K562 (cell line): ENCODE results near the gene MEAF6. TPM values are rescaled to one million over a fixed set of nuclear protein-coding genes. Genes with fewer than 3 reads are reported as not detected.

Experiments used
- CAMTA2 ChIP-seq: fragments of 250-450 bp; sonication (Bioruptor Pico); conservative IDR thresholded peaks from 2 replicates; pipeline ENCODE4 v1.5.1; 2022
- EGR1 ChIP-seq: fragments of 450-650 bp; conservative IDR thresholded peaks from 2 replicates; pipeline ENCODE4 v1.6.1; 2017; ENCODE audit warnings: mild to moderate bottlenecking
- GTF2E2 ChIP-seq: fragments of 200-800 bp; sonication (Bioruptor generic); IDR thresholded peaks from 2 replicates; pipeline ENCODE4 v1.6.1; 2016; ENCODE audit warnings: missing genetic modification characterization, missing compliant biosample characterization
- KAT7 ChIP-seq: sonication (generic); formaldehyde crosslinking; IDR thresholded peaks from 2 replicates; pipeline ENCODE4 v1.8.0; 2022; ENCODE audit warnings: missing genetic modification reagents, mild to moderate bottlenecking, borderline replicate concordance
- KAT8 ChIP-seq: fragments of 450-650 bp; IDR thresholded peaks from 2 replicates; pipeline ENCODE4 v1.6.1; 2016; ENCODE audit warnings: low read depth, mild to moderate bottlenecking
- LCOR ChIP-seq: sonication (generic); formaldehyde crosslinking; IDR thresholded peaks from 2 replicates; pipeline ENCODE4 v1.8.0; 2022; ENCODE audit warnings: mild to moderate bottlenecking, missing genetic modification reagents
- MBD2 ChIP-seq: sonication (generic); IDR thresholded peaks from 2 replicates; pipeline ENCODE4 v1.6.1; 2016; ENCODE audit warnings: low read depth, borderline replicate concordance
- MXI1 ChIP-seq: IDR thresholded peaks from 2 replicates; pipeline ENCODE4 v1.6.1; 2011; ENCODE audit warnings: low read depth, mild to moderate bottlenecking, improper control_type of control experiment, low read length
- POLR2H ChIP-seq: IDR thresholded peaks from 2 replicates; pipeline ENCODE4 v1.6.1; 2016; ENCODE audit warnings: missing genetic modification characterization, low read depth, mild to moderate bottlenecking, control low read depth, missing compliant biosample characterization, moderate library complexity
- RBM14 ChIP-seq: fragments of 200-400 bp; formaldehyde crosslinking; IDR thresholded peaks from 2 replicates; pipeline ENCODE4 v1.6.1; 2018; ENCODE audit warnings: low read depth, mild to moderate bottlenecking, low read length, moderate library complexity, borderline replicate concordance; ENCODE audit not compliant: insufficient read depth
- RFX1 ChIP-seq: fragments of 450-650 bp; IDR thresholded peaks from 2 replicates; pipeline ENCODE4 v1.6.1; 2016; ENCODE audit warnings: mild to moderate bottlenecking, moderate library complexity
- SMAD2 ChIP-seq: fragments of 150-350 bp; IDR thresholded peaks from 2 replicates; pipeline ENCODE4 v1.6.1; 2014; ENCODE audit warnings: low read depth, mild to moderate bottlenecking, low read length
- ZC3H4 ChIP-seq: sonication (generic); formaldehyde crosslinking; IDR thresholded peaks from 2 replicates; pipeline ENCODE4 v1.9.0; 2021; ENCODE audit warnings: missing genetic modification reagents, borderline replicate concordance
- ZNF24 ChIP-seq: fragments of 450-650 bp; IDR thresholded peaks from 2 replicates; pipeline ENCODE4 v1.6.1; 2016
- ZNF511 ChIP-seq: sonication (generic); formaldehyde crosslinking; IDR thresholded peaks from 2 replicates; pipeline ENCODE4 v1.8.0; 2022; ENCODE audit warnings: mild to moderate bottlenecking, missing genetic modification reagents
- polyA plus RNA-seq, 8 experiments: library from polyadenylated mRNA; depleted of rRNA in 4 of 8; stranded (reverse) in 5 of 8; unstranded in 3 of 8; fragments of >200 nt; fragmentation: Nextera tagmentation in 2 of 8; fragmentation: Illumina TruSeq in 1 of 8; extraction: Ambion mirVana in 2 of 8; extraction: Trizol in 1 of 8; gene quantifications; 2 replicates each; pipeline versions ENCODE4 v1.2.1 to v1.2.3, GENCODE V29; 2011 to 2014; ENCODE audit warnings: inconsistent platforms in 1 of 8, missing spikeins in 1 of 8
- total RNA-seq, 7 experiments: library from RNA; depleted of rRNA in 6 of 7; stranded (reverse); fragments of >200 nt in 6 of 7; fragmentation: Illumina TruSeq in 2 of 7; extraction: Trizol in 2 of 7; gene quantifications; 2 replicates each; pipeline versions ENCODE4 v1.2.1 to v1.2.3, GENCODE V29; 2011 to 2021; ENCODE audit warnings: low replicate concordance in 1 of 7
- TF ChIP-seq, protein P1 (sequence below): sonication (generic); formaldehyde crosslinking; IDR thresholded peaks from 2 replicates; pipeline ENCODE4 v1.8.0; 2022; ENCODE audit warnings: mild to moderate bottlenecking, missing genetic modification reagents, borderline replicate concordance
- TF ChIP-seq, protein P2 (sequence below): sonication (generic); formaldehyde crosslinking; IDR thresholded peaks from 2 replicates; pipeline ENCODE4 v1.8.1; 2022; ENCODE audit warnings: missing genetic modification reagents
- TF ChIP-seq, protein P3 (sequence below): fragments of 450-650 bp; IDR thresholded peaks from 2 replicates; pipeline ENCODE4 v1.6.1; 2016; ENCODE audit warnings: borderline replicate concordance
- TF ChIP-seq, protein P4 (sequence below): fragments of 450-650 bp; conservative IDR thresholded peaks from 2 replicates; pipeline ENCODE4 v1.6.1; 2016; ENCODE audit warnings: missing genetic modification characterization, low read depth, mild to moderate bottlenecking, control low read depth, missing compliant biosample characterization

Gene MEAF6
- total and polyA plus RNA-seq, 9 of the 15 experiments (the other 6 are each of a cell fraction or from before 2014, with no cell fraction given) = 55.0 to 151 (median 92.3) TPM

- TF ChIP-seq MBD2 (no peak; the same call in 1 of the 2 replicates), KAT7 (no peak), CAMTA2 (no peak), POLR2H (tag) (peak; percentile 56; the same call in 1 of the 2 replicates), ZNF511 (CRISPR knock-in tag) (peak; percentile 23; the same call in 1 of the 2 replicates), SMAD2 (no peak), LCOR (CRISPR knock-in tag) (no peak), EGR1 (no peak), ZC3H4 (CRISPR knock-in tag) (no peak), KAT8 (no peak), MXI1 (no peak), ZNF24 (peak; percentile 62), GTF2E2 (peak; percentile 92), RFX1 (no peak), RBM14 (no peak)
- TF ChIP-seq, protein P1, sequence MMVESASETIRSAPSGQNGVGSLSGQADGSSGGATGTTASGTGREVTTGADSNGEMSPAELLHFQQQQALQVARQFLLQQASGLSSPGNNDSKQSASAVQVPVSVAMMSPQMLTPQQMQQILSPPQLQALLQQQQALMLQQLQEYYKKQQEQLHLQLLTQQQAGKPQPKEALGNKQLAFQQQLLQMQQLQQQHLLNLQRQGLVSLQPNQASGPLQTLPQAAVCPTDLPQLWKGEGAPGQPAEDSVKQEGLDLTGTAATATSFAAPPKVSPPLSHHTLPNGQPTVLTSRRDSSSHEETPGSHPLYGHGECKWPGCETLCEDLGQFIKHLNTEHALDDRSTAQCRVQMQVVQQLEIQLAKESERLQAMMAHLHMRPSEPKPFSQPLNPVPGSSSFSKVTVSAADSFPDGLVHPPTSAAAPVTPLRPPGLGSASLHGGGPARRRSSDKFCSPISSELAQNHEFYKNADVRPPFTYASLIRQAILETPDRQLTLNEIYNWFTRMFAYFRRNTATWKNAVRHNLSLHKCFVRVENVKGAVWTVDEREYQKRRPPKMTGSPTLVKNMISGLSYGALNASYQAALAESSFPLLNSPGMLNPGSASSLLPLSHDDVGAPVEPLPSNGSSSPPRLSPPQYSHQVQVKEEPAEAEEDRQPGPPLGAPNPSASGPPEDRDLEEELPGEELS (CRISPR knock-in tag) = no peak
- TF ChIP-seq, protein P2, sequence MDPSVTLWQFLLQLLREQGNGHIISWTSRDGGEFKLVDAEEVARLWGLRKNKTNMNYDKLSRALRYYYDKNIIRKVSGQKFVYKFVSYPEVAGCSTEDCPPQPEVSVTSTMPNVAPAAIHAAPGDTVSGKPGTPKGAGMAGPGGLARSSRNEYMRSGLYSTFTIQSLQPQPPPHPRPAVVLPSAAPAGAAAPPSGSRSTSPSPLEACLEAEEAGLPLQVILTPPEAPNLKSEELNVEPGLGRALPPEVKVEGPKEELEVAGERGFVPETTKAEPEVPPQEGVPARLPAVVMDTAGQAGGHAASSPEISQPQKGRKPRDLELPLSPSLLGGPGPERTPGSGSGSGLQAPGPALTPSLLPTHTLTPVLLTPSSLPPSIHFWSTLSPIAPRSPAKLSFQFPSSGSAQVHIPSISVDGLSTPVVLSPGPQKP (CRISPR knock-in tag) = no peak
- TF ChIP-seq, protein P3, sequence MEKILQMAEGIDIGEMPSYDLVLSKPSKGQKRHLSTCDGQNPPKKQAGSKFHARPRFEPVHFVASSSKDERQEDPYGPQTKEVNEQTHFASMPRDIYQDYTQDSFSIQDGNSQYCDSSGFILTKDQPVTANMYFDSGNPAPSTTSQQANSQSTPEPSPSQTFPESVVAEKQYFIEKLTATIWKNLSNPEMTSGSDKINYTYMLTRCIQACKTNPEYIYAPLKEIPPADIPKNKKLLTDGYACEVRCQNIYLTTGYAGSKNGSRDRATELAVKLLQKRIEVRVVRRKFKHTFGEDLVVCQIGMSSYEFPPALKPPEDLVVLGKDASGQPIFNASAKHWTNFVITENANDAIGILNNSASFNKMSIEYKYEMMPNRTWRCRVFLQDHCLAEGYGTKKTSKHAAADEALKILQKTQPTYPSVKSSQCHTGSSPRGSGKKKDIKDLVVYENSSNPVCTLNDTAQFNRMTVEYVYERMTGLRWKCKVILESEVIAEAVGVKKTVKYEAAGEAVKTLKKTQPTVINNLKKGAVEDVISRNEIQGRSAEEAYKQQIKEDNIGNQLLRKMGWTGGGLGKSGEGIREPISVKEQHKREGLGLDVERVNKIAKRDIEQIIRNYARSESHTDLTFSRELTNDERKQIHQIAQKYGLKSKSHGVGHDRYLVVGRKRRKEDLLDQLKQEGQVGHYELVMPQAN = peak; percentile 32; the same call in 1 of the 2 replicates
- TF ChIP-seq, protein P4, sequence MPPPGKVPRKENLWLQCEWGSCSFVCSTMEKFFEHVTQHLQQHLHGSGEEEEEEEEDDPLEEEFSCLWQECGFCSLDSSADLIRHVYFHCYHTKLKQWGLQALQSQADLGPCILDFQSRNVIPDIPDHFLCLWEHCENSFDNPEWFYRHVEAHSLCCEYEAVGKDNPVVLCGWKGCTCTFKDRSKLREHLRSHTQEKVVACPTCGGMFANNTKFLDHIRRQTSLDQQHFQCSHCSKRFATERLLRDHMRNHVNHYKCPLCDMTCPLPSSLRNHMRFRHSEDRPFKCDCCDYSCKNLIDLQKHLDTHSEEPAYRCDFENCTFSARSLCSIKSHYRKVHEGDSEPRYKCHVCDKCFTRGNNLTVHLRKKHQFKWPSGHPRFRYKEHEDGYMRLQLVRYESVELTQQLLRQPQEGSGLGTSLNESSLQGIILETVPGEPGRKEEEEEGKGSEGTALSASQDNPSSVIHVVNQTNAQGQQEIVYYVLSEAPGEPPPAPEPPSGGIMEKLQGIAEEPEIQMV (tag) = no peak
These were observed at the start of gene MEAF6 (continued) for GRCh38 chr1:37514350-37515184.
